SK-N-SH (cell line): ENCODE data around the gene LPP. TPM values are rescaled to one million over a fixed set of nuclear protein-coding genes. Genes with fewer than 3 reads are reported as not detected.
A peak's percentile ranks its signal among the peaks of the same experiment; 100 is the strongest.

Experiments
- CTCF ChIA-PET: fragments of 300-600, 350-600 bp; formaldehyde crosslinking; extraction: SDS; loops from one replicate; lab custom pipeline; 2021; lab: Yijun Ruan, JAX
- POLR2A ChIA-PET: fragments of 350-600 bp; sonication (Branson Sonifier 250); formaldehyde crosslinking; extraction: SDS; loops from one replicate; lab custom pipeline; 2020; ENCODE audit warnings: antibody characterized with exemption, inconsistent platforms; lab: Yijun Ruan, JAX
- DNase-seq: peaks from one replicate; pipeline ENCODE4 v3.0.0; 2012
- H2AFZ ChIP-seq: fragments of 200-600 bp; sonication (generic); 2 replicates; pipeline ENCODE4 v1.8.1; 2016; ENCODE audit warnings: antibody characterized with exemption, mild to moderate bottlenecking, low read depth
- H3F3A ChIP-seq: fragments of 200-600 bp; sonication (generic); replicated peaks from 2 replicates; pipeline ENCODE3; 2016; ENCODE audit warnings: antibody characterized with exemption, mild to moderate bottlenecking; ENCODE audit not compliant: insufficient read depth
- H3K27ac ChIP-seq, 2 experiments: fragments of 200-500 bp in 1 of 2; fragments of 200-600 bp in 1 of 2; sonication (Bioruptor generic) in 1 of 2; sonication (generic), shearing (Covaris generic) in 1 of 2; 2 replicates each; pipeline versions ENCODE4 v1.5.1 to v1.6.1; 2014 to 2016; ENCODE audit warnings: low read depth in 2 of 2, inconsistent platforms in 1 of 2, low read length in 1 of 2, mild to moderate bottlenecking in 1 of 2, mixed read lengths in 1 of 2
- H3K27me3 ChIP-seq: fragments of 200-600 bp; sonication (generic), shearing (Covaris generic); 2 replicates; pipeline ENCODE4 v1.6.1; 2016; ENCODE audit warnings: mixed run types; ENCODE audit not compliant: insufficient read depth
- H3K36me3 ChIP-seq, 2 experiments: fragments of 200-500 bp in 1 of 2; fragments of 200-600 bp in 1 of 2; sonication (Bioruptor generic) in 1 of 2; sonication (generic) in 1 of 2; replicated peaks in 1 of 2; 2 replicates each; pipeline versions ENCODE3 to v1.5.1; 2014 to 2016; ENCODE audit warnings: low read length in 1 of 2, mild to moderate bottlenecking in 1 of 2; ENCODE audit not compliant: insufficient read depth in 2 of 2, control insufficient read depth in 1 of 2
- H3K4me1 ChIP-seq, 2 experiments: fragments of 200-500 bp in 1 of 2; fragments of 200-600 bp in 1 of 2; sonication (Bioruptor generic) in 1 of 2; sonication (generic), shearing (Covaris generic) in 1 of 2; 2 replicates each; pipeline versions ENCODE4 v1.5.1 to v1.6.1; 2014 to 2016; ENCODE audit warnings: low read depth in 1 of 2, low read length in 1 of 2, mixed run types in 1 of 2; ENCODE audit not compliant: insufficient read depth in 2 of 2, control insufficient read depth in 1 of 2
- H3K4me2 ChIP-seq: fragments of 200-600 bp; sonication (generic), shearing (Covaris generic); 2 replicates; pipeline ENCODE4 v1.6.1; 2017; ENCODE audit warnings: mixed run types
- H3K4me3 ChIP-seq, 2 experiments: fragments of 200-500 bp in 1 of 2; fragments of 200-600 bp in 1 of 2; sonication (Bioruptor generic) in 1 of 2; sonication (generic), shearing (Covaris generic) in 1 of 2; 2 replicates each; pipeline versions ENCODE4 v1.5.1 to v1.8.1; 2014 to 2016; ENCODE audit warnings: low read depth in 2 of 2, inconsistent platforms in 1 of 2, low read length in 1 of 2, mild to moderate bottlenecking in 1 of 2, mixed read lengths in 1 of 2, moderate library complexity in 1 of 2
- H3K79me2 ChIP-seq: fragments of 200-600 bp; sonication (generic); 2 replicates; pipeline ENCODE4 v1.8.1; 2017; ENCODE audit warnings: mild to moderate bottlenecking; ENCODE audit not compliant: insufficient read depth
- H3K9ac ChIP-seq: fragments of 200-600 bp; sonication (generic); 2 replicates; pipeline ENCODE4 v1.6.1; 2017; ENCODE audit warnings: mixed run types
- H3K9me2 ChIP-seq: fragments of 200-600 bp; sonication (generic); 2 replicates; pipeline ENCODE4 v1.6.1; 2017; ENCODE audit warnings: mixed run types
- H3K9me3 ChIP-seq: fragments of 200-600 bp; sonication (generic); 2 replicates; pipeline ENCODE4 v1.6.1; 2017; ENCODE audit warnings: mixed run types, mild to moderate bottlenecking, moderate library complexity
- H4K20me1 ChIP-seq: fragments of 200-600 bp; sonication (generic); 2 replicates; pipeline ENCODE4 v1.6.1; 2017; ENCODE audit warnings: mild to moderate bottlenecking, mixed run types; ENCODE audit not compliant: insufficient read depth
- CHD2 ChIP-seq: fragments of 150-350 bp; IDR thresholded peaks from 2 replicates; pipeline ENCODE4 v1.6.1; 2018; ENCODE audit warnings: low read length; ENCODE audit not compliant: partially characterized antibody
- EP300 ChIP-seq, 2 experiments: IDR thresholded peaks; 2 replicates each; pipeline versions ENCODE4 v1.4.0 to v1.6.1; 2012; ENCODE audit warnings: borderline replicate concordance in 1 of 2, low read depth in 1 of 2, low read length in 1 of 2
- FOXJ3 ChIP-seq: sonication (generic); formaldehyde crosslinking; IDR thresholded peaks from 2 replicates; pipeline ENCODE4 v1.5.1; 2020; ENCODE audit warnings: mild to moderate bottlenecking, missing genetic modification reagents
- FOXM1 ChIP-seq: IDR thresholded peaks from 2 replicates; pipeline ENCODE4 v1.4.0; 2012; ENCODE audit warnings: low read depth, mild to moderate bottlenecking
- GATA2 ChIP-seq: sonication (generic); formaldehyde crosslinking; IDR thresholded peaks from 2 replicates; pipeline ENCODE4 v1.5.0; 2020; ENCODE audit warnings: mild to moderate bottlenecking, missing genetic modification reagents
- JUND ChIP-seq: IDR thresholded peaks from 2 replicates; pipeline ENCODE4 v1.4.0; 2012
- MEF2A ChIP-seq: IDR thresholded peaks from 2 replicates; pipeline ENCODE4 v1.4.0; 2012; ENCODE audit warnings: low read depth, borderline replicate concordance
- NRF1 ChIP-seq: IDR thresholded peaks from 2 replicates; pipeline ENCODE4 v1.6.1; 2012; ENCODE audit warnings: low read depth, mild to moderate bottlenecking, low read length
- RFX5 ChIP-seq: IDR thresholded peaks from 2 replicates; pipeline ENCODE4 v1.6.1; 2012; ENCODE audit warnings: mild to moderate bottlenecking, improper control_type of control experiment, low read length
- RXRA ChIP-seq: IDR thresholded peaks from 2 replicates; pipeline ENCODE4 v1.4.0; 2012; ENCODE audit warnings: low read depth, mild to moderate bottlenecking, borderline replicate concordance
- SIN3A ChIP-seq: IDR thresholded peaks from 2 replicates; pipeline ENCODE4 v1.6.1; 2012; ENCODE audit warnings: low read depth, mild to moderate bottlenecking, low read length, moderate library complexity, borderline replicate concordance
- WGBS: methylation state at CpG from one replicate; pipeline ENCODE4 v1.1.6; 2017; ENCODE audit warnings: low lambda C conversion rate; 5-methylcytosine and 5-hydroxymethylcytosine counted together
- polyA plus RNA-seq, 3 experiments: library from polyadenylated mRNA; depleted of rRNA; stranded (reverse); fragments of >200 nt; gene quantifications; 2 replicates each; pipeline ENCODE4 v1.2.3, GENCODE V29; 2012
- TF ChIP-seq, protein P1 (sequence below): IDR thresholded peaks from 2 replicates; pipeline ENCODE4 v1.4.0; 2012; ENCODE audit warnings: low read depth, borderline replicate concordance
- TF ChIP-seq, protein P2 (sequence below): IDR thresholded peaks from 2 replicates; pipeline ENCODE4; 2012
- TF ChIP-seq, protein P3 (sequence below): IDR thresholded peaks from 2 replicates; pipeline ENCODE4 v1.4.0; 2012; ENCODE audit warnings: low read depth, borderline replicate concordance
- TF ChIP-seq, protein P4 (sequence below): IDR thresholded peaks from 2 replicates; pipeline ENCODE4 v1.4.0; 2012; ENCODE audit warnings: low read depth
- TF ChIP-seq, protein P5 (sequence below): fragments of 150-350 bp; IDR thresholded peaks from 2 replicates; pipeline ENCODE4 v1.6.1; 2017; ENCODE audit warnings: antibody characterized with exemption, low read length, low read depth, borderline replicate concordance
- TF ChIP-seq, protein P6 (sequence below): fragments of 150-350 bp; IDR thresholded peaks from 2 replicates; pipeline ENCODE4 v1.6.1; 2016; ENCODE audit warnings: mild to moderate bottlenecking, low read depth, low read length

The LPP gene
- polyA plus RNA-seq, 1 of the 3 experiments (the other 2 are of a cell fraction) = 6.6 TPM

DNA sequence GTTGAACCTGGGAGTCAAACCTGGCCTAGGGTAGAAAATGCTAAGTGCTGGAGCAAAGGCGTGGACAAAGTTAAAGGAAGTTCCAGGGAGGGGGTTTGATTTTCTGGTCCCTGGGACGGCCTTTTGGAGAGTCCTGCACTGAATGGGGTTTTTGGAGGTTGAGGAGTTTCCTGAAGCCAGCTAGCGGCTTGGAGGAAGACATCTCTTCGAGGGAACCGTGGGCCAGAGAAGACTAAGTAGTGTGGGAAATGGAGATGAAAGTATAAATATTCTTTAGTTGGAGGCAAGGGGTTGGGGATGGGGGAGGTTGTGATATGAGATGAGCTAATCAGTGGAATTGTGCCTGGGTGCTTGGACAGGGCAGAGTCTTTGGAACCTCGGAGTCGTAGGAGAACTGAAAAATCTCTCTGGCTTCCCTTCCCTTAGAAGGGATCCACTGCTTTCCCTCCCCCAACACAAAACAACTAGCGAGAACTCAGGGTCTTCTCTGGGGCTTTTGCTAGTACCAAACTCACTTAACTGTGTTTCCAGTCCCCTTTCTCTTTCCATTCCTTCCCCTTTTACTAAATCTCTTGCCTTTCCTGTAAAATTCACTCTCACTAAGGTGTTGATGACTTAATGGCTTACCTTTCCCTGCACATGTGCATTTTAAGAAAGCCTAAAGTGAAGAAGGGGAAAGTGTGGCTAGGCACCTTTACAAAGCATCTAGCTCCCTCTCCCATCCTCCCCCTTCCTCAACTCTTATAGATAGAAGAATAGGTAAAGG lies 1.0 kb downstream of the LPP start:
- ChIA-PET POLR2A (no interaction called here), CTCF (interaction anchor here (0.6 kb wide), 1 partner anchor 69 kb away, joined by 3 read pairs; no protein-coding TSS in a partner anchor)
- WGBS = 27% methylated on average over 8 of the region's 8 CpGs
- Histone ChIP-seq H3F3A (peaks cover 5% of the 10 kb centered on the region), H3K9me3 (no peaks in the 10 kb centered on the region), H2AFZ (peak overlapping the region; percentile 81; the same call in 1 of the 2 replicates), H3K9me2 (no peaks in the 10 kb centered on the region), H3K4me2 (peak overlapping the region; percentile 97), H3K79me2 (peaks cover 75% of the 10 kb centered on the region), H4K20me1 (peaks cover 30% of the 10 kb centered on the region), H3K36me3 (no peaks in the 10 kb centered on the region), H3K27me3 (no peaks in the 10 kb centered on the region), H3K27ac (peak overlapping the region in 1 of 2 experiments; percentile 90; a peak in 2 of 4 replicates), H3K4me3 (peak overlapping the region; percentile 62 to 97), H3K4me1 (peaks cover 0 to 15% of the 10 kb centered on the region in 2 experiments; a peak in 3 of 4 replicates), H3K9ac (peak overlapping the region; percentile 94)
- TF ChIP-seq, protein P1, sequence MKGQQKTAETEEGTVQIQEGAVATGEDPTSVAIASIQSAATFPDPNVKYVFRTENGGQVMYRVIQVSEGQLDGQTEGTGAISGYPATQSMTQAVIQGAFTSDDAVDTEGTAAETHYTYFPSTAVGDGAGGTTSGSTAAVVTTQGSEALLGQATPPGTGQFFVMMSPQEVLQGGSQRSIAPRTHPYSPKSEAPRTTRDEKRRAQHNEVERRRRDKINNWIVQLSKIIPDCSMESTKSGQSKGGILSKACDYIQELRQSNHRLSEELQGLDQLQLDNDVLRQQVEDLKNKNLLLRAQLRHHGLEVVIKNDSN = no peak
- TF ChIP-seq RXRA (no peak), MEF2A (no peak), FOXJ3 (CRISPR knock-in tag) (no peak)
- TF ChIP-seq, protein P2, sequence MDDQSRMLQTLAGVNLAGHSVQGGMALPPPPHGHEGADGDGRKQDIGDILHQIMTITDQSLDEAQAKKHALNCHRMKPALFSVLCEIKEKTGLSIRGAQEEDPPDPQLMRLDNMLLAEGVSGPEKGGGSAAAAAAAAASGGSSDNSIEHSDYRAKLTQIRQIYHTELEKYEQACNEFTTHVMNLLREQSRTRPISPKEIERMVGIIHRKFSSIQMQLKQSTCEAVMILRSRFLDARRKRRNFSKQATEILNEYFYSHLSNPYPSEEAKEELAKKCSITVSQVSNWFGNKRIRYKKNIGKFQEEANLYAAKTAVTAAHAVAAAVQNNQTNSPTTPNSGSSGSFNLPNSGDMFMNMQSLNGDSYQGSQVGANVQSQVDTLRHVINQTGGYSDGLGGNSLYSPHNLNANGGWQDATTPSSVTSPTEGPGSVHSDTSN = no peak
- TF ChIP-seq, protein P3, sequence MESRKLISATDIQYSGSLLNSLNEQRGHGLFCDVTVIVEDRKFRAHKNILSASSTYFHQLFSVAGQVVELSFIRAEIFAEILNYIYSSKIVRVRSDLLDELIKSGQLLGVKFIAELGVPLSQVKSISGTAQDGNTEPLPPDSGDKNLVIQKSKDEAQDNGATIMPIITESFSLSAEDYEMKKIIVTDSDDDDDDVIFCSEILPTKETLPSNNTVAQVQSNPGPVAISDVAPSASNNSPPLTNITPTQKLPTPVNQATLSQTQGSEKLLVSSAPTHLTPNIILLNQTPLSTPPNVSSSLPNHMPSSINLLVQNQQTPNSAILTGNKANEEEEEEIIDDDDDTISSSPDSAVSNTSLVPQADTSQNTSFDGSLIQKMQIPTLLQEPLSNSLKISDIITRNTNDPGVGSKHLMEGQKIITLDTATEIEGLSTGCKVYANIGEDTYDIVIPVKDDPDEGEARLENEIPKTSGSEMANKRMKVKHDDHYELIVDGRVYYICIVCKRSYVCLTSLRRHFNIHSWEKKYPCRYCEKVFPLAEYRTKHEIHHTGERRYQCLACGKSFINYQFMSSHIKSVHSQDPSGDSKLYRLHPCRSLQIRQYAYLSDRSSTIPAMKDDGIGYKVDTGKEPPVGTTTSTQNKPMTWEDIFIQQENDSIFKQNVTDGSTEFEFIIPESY = no peak
- no peak for DNase-seq

DNA sequence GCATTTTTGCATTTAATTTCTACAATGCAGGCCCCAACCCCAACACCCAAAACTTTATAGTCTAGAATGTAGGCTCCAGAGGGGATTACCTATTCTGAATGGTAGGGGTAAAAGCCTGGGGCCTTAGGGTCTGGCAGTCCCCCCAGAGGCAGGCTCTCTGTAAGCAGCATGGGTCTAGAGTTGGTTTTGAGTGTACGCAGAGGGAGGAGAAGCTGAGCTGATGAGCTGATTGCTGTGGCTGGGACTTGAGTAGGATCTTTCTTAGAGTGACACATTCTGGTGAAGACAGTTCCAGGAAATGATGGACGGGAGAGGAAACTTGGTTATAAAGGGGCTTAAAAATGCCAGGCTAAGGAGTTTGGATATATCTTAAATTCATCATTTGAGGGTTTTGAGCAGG lies 2.1 kb downstream of the LPP start:
- H4K20me1 ChIP-seq = peaks cover 40% of the 10 kb centered on the region
- WGBS = 69% methylated on average over 2 of the region's 2 CpGs
- no peaks in the 10 kb centered on the region for H3K36me3 ChIP-seq
- no peak overlapping the region for H3K27ac ChIP-seq
- H3K4me2 ChIP-seq = peak overlapping the region; percentile 97
- CTCF ChIA-PET = no interaction called here
- H2AFZ ChIP-seq = no peak overlapping the region
- POLR2A ChIA-PET = no interaction called here
- DNase-seq = no peak
- no peaks in the 10 kb centered on the region for H3K9me2 ChIP-seq
- no peaks in the 10 kb centered on the region for H3K9me3 ChIP-seq
- peak overlapping the region in 1 of 2 experiments; percentile 97; a peak in 2 of 4 replicates for H3K4me3 ChIP-seq
- peaks cover 5% of the 10 kb centered on the region for H3F3A ChIP-seq
- H3K4me1 ChIP-seq = peaks cover 0 to 15% of the 10 kb centered on the region in 2 experiments; a peak in 3 of 4 replicates
- H3K79me2 ChIP-seq = peaks cover 86% of the 10 kb centered on the region
- TF ChIP-seq FOXM1 = no peak
- no peak for TF ChIP-seq CHD2
- no peak for TF ChIP-seq JUND
- TF ChIP-seq GATA2 (CRISPR knock-in tag) = no peak
- TF ChIP-seq, protein P1 = no peak
- TF ChIP-seq, protein P4, sequence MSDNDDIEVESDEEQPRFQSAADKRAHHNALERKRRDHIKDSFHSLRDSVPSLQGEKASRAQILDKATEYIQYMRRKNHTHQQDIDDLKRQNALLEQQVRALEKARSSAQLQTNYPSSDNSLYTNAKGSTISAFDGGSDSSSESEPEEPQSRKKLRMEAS = no peak
- TF ChIP-seq, protein P5, sequence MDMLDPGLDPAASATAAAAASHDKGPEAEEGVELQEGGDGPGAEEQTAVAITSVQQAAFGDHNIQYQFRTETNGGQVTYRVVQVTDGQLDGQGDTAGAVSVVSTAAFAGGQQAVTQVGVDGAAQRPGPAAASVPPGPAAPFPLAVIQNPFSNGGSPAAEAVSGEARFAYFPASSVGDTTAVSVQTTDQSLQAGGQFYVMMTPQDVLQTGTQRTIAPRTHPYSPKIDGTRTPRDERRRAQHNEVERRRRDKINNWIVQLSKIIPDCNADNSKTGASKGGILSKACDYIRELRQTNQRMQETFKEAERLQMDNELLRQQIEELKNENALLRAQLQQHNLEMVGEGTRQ = no peak
- TF ChIP-seq EP300 (IDR thresholded peaks at IDR 0.05; ENCODE audit: borderline replicate concordance in 1 of 2, low read depth in 1 of 2, low read length in 1 of 2) = no peak
- TF ChIP-seq, protein P6, sequence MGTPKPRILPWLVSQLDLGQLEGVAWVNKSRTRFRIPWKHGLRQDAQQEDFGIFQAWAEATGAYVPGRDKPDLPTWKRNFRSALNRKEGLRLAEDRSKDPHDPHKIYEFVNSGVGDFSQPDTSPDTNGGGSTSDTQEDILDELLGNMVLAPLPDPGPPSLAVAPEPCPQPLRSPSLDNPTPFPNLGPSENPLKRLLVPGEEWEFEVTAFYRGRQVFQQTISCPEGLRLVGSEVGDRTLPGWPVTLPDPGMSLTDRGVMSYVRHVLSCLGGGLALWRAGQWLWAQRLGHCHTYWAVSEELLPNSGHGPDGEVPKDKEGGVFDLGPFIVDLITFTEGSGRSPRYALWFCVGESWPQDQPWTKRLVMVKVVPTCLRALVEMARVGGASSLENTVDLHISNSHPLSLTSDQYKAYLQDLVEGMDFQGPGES = no peak
- no peak for TF ChIP-seq SIN3A
- TF ChIP-seq RFX5 = no peak
- TF ChIP-seq NRF1 = no peak
- TF ChIP-seq, all 33 proteins: peak for 0
- no peak overlapping the region for H3K9ac ChIP-seq
- no peaks in the 10 kb centered on the region for H3K27me3 ChIP-seq
